ENCODE data around the gene OTUD4.
A peak's percentile ranks its signal among the peaks of the same experiment; 100 is the strongest.
"Not testable (repeated sequence)": the region's sequence is repeated elsewhere in the genome, so short reads cannot be mapped to it uniquely, and the experiment has no call there.

OTUD4 gene

DNA sequence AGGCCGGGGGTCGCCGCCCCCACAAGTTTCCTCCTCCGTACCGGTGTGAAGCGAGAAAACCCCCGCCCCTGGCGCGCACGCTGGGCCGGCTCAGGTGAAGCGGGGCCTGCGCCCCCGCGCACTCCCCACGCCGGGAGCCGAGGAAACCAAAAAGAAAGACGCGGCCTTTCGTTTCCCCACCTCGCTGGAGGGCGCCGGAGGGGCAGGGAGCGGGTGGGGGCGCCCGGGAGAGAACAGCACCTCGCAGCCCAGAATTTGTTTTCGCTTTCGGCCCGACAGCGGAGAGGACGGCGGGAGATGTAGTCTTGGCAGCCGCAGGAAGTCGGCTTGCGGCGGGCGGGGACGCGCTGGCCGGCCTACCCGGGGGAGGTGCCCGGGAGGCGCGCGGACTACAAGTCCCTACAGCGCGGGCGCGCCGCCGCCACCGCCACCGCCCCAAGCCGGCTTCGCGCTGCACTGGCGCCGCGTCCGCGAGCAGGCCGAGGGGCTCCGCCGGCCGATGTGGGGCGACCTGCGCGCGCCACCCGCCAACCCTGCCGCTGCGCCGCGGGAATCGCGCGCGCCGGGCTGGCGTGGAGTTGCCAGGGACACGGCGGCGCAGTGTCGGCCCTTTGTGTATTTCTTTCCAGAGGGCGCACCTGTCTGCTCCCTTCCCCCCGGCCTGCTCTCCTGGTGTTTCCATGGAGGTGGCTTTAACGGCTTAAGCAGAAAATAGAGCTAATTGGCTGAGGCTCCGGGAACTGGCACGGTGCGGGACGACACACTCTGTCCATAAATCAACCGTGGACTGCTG, at the start of gene OTUD4:
TSS of gene OTUD4 (minus strand) at position 292 of the 793 bp plus-strand sequence. CDS start 616 bp downstream, outside the sequence.
- peak within 1 kb of the TSS; percentile 82 for H2AFZ ChIP-seq (ENCODE audit: low read depth, low read length)
- no peaks in the 10 kb centered on the region for H3K27me3 ChIP-seq (ENCODE audit: insufficient read depth, low read length)
- H3K9me3 ChIP-seq (ENCODE audit: low read length), result no peaks in the 10 kb centered on the region
- peaks cover 23% of the 10 kb centered on the region for H3K4me1 ChIP-seq (ENCODE audit: insufficient read depth, low read length)
- H3K36me3 ChIP-seq (ENCODE audit: insufficient read depth, low read length), result no peaks in the 10 kb centered on the region
- H3K4me3 ChIP-seq (ENCODE audit: low read length), result peak within 1 kb of the TSS; percentile 91

- not testable (repeated sequence) for H3K36me3 ChIP-seq (ENCODE audit: insufficient read depth, low read length); H3K9me3 ChIP-seq (ENCODE audit: low read length); H3K27me3 ChIP-seq (ENCODE audit: insufficient read depth, low read length); H3K4me3 ChIP-seq (ENCODE audit: low read length); H2AFZ ChIP-seq (ENCODE audit: low read depth, low read length); H3K4me1 ChIP-seq (ENCODE audit: insufficient read depth, low read length)
Measured at GRCh38 chr4:145223228-145223627, 42.8 kb upstream of the OTUD4 start.

DNA sequence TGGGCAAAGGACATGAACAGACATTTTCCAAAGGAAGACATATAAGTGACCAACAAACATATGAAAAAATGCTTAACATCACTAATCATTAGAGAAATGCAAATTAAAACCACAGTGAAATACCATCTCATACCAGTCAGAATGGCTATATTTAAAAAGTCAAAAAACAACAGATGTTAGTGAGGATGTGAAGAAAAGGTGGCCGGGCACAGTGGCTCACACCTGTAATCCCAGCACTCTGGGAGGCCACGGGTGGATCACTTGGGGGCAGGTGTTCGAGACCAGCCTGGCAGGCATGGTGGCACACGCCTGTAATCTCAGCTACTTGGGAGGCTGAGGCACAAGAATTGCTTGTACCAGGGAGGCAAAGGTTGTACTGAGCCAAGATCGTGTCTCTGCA, 41.1 kb upstream of the OTUD4 start:
- not testable (repeated sequence) for H3K4me3 ChIP-seq (ENCODE audit: low read length); H3K36me3 ChIP-seq (ENCODE audit: insufficient read depth, low read length); H3K4me1 ChIP-seq (ENCODE audit: insufficient read depth, low read length); H3K9me3 ChIP-seq (ENCODE audit: low read length); H2AFZ ChIP-seq (ENCODE audit: low read depth, low read length); H3K27me3 ChIP-seq (ENCODE audit: insufficient read depth, low read length)

GRCh38 chr4:145219090-145219489, 38.7 kb upstream of the OTUD4 start:
- H3K27me3 ChIP-seq (ENCODE audit: insufficient read depth, low read length), result no peaks in the 10 kb centered on the region
- H3K36me3 ChIP-seq (ENCODE audit: insufficient read depth, low read length), result no peaks in the 10 kb centered on the region
- no peaks in the 10 kb centered on the region for H3K9me3 ChIP-seq (ENCODE audit: low read length)
- no peaks in the 10 kb centered on the region for H3K4me1 ChIP-seq (ENCODE audit: insufficient read depth, low read length)
- no peak overlapping the region for H3K4me3 ChIP-seq (ENCODE audit: low read length)
- no peak overlapping the region for H2AFZ ChIP-seq (ENCODE audit: low read depth, low read length)

DNA sequence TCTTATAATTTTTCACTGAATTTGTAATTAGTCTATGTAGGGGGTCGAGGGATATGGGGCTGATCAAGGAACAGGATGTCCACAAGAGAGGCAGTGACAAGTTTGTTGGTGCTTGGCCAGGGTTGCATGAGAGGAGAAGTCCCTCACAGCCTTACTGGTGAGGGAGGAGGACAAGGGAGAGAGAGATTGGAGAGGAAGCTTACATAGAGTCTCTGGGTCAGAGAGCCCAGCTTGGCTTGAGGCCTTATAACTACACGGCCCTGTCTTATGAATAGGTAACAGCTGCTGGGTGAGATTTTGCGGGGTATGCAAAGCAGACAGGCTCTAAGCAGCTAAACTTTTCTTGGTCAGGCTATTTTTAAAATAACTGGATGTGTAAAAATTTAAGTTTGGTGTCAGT, 37.9 kb upstream of the OTUD4 start:
- Histone ChIP-seq H3K4me3 (ENCODE audit: low read length) (no peak overlapping the region), H2AFZ (ENCODE audit: low read depth, low read length) (no peak overlapping the region), H3K9me3 (ENCODE audit: low read length) (no peaks in the 10 kb centered on the region), H3K4me1 (ENCODE audit: insufficient read depth, low read length) (no peaks in the 10 kb centered on the region), H3K27me3 (ENCODE audit: insufficient read depth, low read length) (no peaks in the 10 kb centered on the region), H3K36me3 (ENCODE audit: insufficient read depth, low read length) (no peaks in the 10 kb centered on the region)

DNA sequence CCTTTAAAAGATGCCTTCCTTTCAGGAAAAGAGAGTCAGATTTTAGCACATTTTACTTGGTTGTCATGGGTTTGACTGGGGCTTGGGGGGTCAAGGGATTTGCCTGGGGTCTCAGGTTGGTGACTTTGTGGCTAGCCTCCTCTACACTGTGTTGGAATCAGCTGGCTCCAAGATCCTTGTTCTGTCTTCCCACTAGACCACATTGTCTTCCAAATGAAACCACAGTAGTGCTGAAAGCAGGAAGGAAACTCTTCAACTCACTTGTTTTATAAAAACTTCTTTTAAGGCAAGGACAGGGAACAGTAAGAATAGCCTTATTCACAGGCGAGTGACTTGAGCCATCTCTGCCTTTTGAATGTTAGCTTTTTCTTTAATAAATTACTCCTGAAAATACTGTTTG, 37.0 kb upstream of the OTUD4 start:
- Histone ChIP-seq H3K36me3 (ENCODE audit: insufficient read depth, low read length) (no peaks in the 10 kb centered on the region), H2AFZ (ENCODE audit: low read depth, low read length) (no peak overlapping the region), H3K4me1 (ENCODE audit: insufficient read depth, low read length) (no peaks in the 10 kb centered on the region), H3K9me3 (ENCODE audit: low read length) (no peaks in the 10 kb centered on the region), H3K4me3 (ENCODE audit: low read length) (no peak overlapping the region), H3K27me3 (ENCODE audit: insufficient read depth, low read length) (no peaks in the 10 kb centered on the region)

DNA sequence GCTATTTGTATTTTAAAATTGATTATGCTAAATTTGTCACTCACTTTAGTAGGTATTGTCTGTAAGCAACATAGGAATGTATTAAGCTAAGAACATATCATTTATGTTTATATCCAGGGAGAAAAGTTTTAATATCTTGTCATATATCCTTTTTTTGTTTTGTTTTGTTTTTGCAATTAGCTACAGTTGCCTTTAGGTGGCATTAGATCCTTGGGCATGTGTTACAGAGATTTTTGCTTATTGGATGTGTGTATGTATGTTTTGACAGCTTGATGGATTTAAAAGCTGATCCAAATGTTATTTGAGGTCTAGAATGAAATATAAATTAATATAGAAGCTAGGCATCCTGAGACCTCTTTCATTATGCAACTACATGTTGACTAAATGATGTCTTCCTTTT, 36.1 kb upstream of the OTUD4 start:
- H3K27me3 ChIP-seq (ENCODE audit: insufficient read depth, low read length), result no peaks in the 10 kb centered on the region
- no peak overlapping the region for H3K4me3 ChIP-seq (ENCODE audit: low read length)
- H3K36me3 ChIP-seq (ENCODE audit: insufficient read depth, low read length), result no peaks in the 10 kb centered on the region
- no peaks in the 10 kb centered on the region for H3K9me3 ChIP-seq (ENCODE audit: low read length)
- no peak overlapping the region for H2AFZ ChIP-seq (ENCODE audit: low read depth, low read length)
- H3K4me1 ChIP-seq (ENCODE audit: insufficient read depth, low read length), result no peaks in the 10 kb centered on the region

GRCh38 chr4:145213245-145213644, 32.9 kb upstream of the OTUD4 start:
- Histone ChIP-seq H3K36me3 (ENCODE audit: insufficient read depth, low read length) (no peaks in the 10 kb centered on the region), H3K9me3 (ENCODE audit: low read length) (no peaks in the 10 kb centered on the region), H2AFZ (ENCODE audit: low read depth, low read length) (no peak overlapping the region), H3K4me1 (ENCODE audit: insufficient read depth, low read length) (no peaks in the 10 kb centered on the region), H3K27me3 (ENCODE audit: insufficient read depth, low read length) (no peaks in the 10 kb centered on the region), H3K4me3 (ENCODE audit: low read length) (no peak overlapping the region)

DNA sequence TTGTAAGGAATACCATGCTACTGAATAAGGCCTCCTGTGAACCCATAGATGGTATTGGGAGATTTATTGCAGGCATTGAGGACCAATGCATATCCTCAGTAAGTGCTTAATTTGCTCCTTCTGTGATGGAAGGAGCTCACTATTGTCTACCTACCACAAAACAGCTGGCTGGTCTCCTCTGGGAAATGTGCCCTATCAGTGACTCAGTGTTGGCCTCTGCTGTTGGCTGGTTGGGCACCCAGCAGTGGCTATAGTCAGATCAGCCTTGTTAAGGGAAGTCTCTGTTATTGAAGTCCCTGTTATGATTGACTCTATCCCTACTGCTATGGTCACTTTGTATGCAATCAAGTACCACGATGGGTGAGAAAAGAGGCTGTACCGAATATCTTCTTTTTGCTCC, 27.5 kb upstream of the OTUD4 start:
- Histone ChIP-seq H3K4me3 (ENCODE audit: low read length) (no peak overlapping the region), H3K27me3 (ENCODE audit: insufficient read depth, low read length) (no peaks in the 10 kb centered on the region)

GRCh38 chr4:145203410-145203809, 23.0 kb upstream of the OTUD4 start:
- H3K27me3 ChIP-seq (ENCODE audit: insufficient read depth, low read length), result no peaks in the 10 kb centered on the region
- no peaks in the 10 kb centered on the region for H3K36me3 ChIP-seq (ENCODE audit: insufficient read depth, low read length)
- H2AFZ ChIP-seq (ENCODE audit: low read depth, low read length), result no peak overlapping the region
- no peaks in the 10 kb centered on the region for H3K4me1 ChIP-seq (ENCODE audit: insufficient read depth, low read length)
- no peak overlapping the region for H3K4me3 ChIP-seq (ENCODE audit: low read length)
- H3K9me3 ChIP-seq (ENCODE audit: low read length), result no peaks in the 10 kb centered on the region

More for the DNA sequence above, 27.5 kb upstream of the OTUD4 start:
- Histone ChIP-seq H3K9me3 (ENCODE audit: low read length) (no peaks in the 10 kb centered on the region), H3K36me3 (ENCODE audit: insufficient read depth, low read length) (no peaks in the 10 kb centered on the region), H3K4me1 (ENCODE audit: insufficient read depth, low read length) (no peaks in the 10 kb centered on the region), H2AFZ (ENCODE audit: low read depth, low read length) (no peak overlapping the region)

DNA sequence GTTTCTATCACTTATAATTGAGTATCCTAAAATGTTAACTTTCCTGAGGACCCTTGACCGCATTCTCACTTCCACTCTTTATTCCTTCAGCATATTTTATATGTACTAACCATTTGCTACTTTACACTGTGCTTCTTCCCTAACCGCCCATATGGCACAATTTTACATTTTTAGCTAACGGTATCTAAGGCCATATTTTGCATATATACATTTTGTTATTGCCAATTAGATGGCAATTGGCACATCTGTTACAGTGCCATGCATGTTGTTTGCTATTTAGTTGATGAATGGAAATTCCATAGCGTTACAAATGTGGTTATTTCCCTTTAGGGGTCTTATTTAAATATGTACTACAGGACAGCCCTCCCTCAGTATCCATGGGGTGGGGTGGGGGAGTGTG, 20.0 kb upstream of the OTUD4 start:
- Histone ChIP-seq H3K4me3 (ENCODE audit: low read length) (no peak overlapping the region), H2AFZ (ENCODE audit: low read depth, low read length) (no peak overlapping the region), H3K27me3 (ENCODE audit: insufficient read depth, low read length) (no peaks in the 10 kb centered on the region), H3K9me3 (ENCODE audit: low read length) (no peaks in the 10 kb centered on the region), H3K4me1 (ENCODE audit: insufficient read depth, low read length) (no peaks in the 10 kb centered on the region), H3K36me3 (ENCODE audit: insufficient read depth, low read length) (no peaks in the 10 kb centered on the region)

DNA sequence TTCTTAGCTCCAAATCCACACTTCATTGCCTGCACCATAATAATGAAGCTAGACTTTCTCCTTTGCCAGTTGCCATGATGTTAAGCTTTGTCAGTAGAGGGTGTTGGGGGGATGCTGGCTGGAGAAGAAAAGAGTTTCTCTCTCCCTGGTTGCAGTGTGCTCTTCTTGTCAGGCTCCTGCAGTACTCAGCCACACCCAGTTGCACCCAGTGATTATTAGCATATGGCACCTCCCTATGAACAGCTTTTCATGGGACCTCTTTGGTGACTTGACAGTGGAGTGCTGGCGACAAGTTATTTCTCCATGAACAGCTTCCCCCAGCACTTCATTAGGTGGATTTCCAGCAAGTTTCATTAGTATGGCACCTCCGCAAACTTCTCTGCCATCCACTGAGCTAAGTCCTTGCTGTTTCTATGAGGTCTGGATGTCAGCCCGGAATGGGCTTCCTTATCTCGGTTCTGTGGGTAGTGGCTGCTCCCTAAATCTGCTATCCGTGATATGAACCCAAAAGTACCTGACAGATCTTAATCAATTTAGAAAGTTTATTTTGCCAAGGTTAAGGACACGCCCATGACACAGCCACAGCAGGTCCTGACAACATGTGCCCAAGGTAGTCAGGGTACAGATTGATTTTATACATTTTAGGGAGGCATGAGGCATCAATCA, 18.8 kb upstream of the OTUD4 start:
- H2AFZ ChIP-seq (ENCODE audit: low read depth, low read length), result no peak overlapping the region
- H3K4me1 ChIP-seq (ENCODE audit: insufficient read depth, low read length), result no peaks in the 10 kb centered on the region
- H3K27me3 ChIP-seq (ENCODE audit: insufficient read depth, low read length), result no peaks in the 10 kb centered on the region
- H3K36me3 ChIP-seq (ENCODE audit: insufficient read depth, low read length), result no peaks in the 10 kb centered on the region
- H3K9me3 ChIP-seq (ENCODE audit: low read length), result no peaks in the 10 kb centered on the region
- no peak overlapping the region for H3K4me3 ChIP-seq (ENCODE audit: low read length)

GRCh38 chr4:145196747-145197146, 16.4 kb upstream of the OTUD4 start:
- Histone ChIP-seq H2AFZ (ENCODE audit: low read depth, low read length) (no peak overlapping the region), H3K4me1 (ENCODE audit: insufficient read depth, low read length) (no peaks in the 10 kb centered on the region), H3K9me3 (ENCODE audit: low read length) (no peaks in the 10 kb centered on the region), H3K4me3 (ENCODE audit: low read length) (no peak overlapping the region), H3K27me3 (ENCODE audit: insufficient read depth, low read length) (no peaks in the 10 kb centered on the region), H3K36me3 (ENCODE audit: insufficient read depth, low read length) (no peaks in the 10 kb centered on the region)

All from neuron (in vitro differentiated cells).